Fibroblast of skin of left quadriceps (primary cell): ENCODE data around the gene B3GNT8.
"Not testable (repeated sequence)": the region's sequence is repeated elsewhere in the genome, so short reads cannot be mapped to it uniquely, and the experiment has no call there.

Source experiments
- DNase-seq, 2 experiments: peaks; one replicate each; pipeline ENCODE4 v3.0.0-alpha.2; 2013; ENCODE audit warnings: low read depth in 2 of 2

Gene B3GNT8

GRCh38 chr19:41436674-41436951 lies 9.4 kb upstream of the B3GNT8 start:
- no peak for DNase-seq

DNA sequence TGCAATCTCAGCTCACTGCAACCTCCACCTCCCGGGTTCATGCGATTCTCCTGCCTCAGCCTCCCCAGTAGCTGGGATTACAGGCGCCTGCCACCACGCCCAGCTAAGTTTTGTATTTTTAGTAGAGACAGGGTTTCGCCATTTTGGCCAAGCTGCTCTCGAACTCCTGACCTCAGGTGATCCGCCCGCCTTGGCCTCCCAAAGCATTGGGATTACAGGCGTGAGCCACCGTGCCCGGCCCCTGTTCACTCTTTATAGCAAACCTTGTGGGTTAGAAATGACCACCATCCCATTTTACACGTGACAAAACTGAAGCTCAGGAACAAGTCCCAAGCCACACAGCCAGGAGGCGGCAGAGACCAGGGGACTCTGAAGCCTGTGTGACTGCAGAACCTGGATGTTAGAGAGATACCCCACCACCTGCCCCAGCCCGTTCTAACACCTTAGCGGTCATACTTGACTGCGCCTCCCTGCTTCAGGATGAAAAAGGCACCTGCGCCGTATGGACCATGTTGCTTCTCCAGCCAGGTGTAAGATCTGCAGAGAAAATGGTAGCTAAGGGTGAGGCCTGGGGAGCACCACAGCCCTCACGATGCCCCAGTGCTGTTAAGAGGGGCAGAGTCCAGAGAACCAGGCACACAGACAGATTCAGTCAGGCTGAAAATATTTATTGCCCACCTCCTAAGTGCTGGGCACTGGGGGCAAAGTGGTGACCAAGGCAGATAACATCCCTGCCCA lies 8.9 kb upstream of the B3GNT8 start:
- DNase-seq: no peak

DNA sequence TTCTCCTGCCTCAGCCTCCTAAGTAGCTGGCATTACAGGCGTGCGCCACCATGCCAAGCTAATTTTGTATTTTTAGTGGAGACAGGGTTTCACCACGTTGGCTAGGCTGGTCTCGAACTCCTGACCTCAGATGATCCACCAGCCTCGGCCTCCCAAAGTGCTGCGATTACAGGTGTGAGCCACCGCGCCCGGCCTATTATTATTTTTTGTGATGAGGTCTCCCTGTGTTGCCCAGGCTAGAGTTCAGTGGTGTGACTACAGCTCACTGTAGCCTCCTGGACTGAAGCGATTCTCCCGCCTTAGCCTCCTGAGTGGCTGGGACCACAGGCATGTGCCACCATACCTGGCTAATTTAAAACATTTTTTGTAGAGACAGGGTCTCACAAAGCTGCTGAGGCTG lies 8.2 kb upstream of the B3GNT8 start:
- not testable (repeated sequence) for DNase-seq

DNA sequence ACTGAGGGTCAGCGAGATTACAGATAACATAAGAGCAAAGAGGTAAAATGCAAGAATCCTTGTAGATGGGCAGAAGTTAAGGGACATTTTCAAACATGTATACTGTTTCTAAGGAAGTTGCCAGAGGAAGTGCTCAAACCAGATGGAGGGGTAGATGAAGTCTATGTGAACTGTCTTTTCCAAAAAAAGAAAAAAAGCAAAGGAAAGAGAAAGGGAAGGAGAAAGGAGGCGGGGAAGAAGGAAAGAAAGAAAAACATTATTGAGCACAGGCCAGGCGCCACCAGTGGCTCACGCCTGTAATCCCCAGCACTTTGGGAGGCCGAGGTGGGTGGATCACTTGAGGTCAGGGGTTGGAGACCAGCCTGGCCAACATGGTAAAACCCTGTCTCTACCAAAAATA lies 7.3 kb upstream of the B3GNT8 start:
- no peak for DNase-seq

DNA sequence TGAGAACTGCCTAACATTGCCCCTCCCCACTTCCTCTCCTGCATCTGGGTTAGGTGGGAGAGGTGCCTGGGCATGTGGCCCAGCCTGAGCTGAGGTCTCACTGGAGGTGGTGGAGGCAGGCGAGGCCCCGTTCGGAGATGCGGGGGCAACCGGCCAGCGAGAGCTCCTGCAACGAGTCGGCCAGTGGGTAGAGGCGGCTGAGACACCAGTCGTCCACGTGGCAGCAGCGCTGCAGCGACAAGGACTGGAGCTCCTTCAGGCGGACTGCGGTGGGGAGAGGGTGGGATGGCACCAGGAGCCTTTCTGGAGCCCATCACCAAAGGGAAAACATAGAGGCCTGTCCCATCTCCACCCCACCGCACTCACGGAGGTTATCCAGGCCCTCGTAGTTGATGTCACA lies 6.0 kb upstream of the B3GNT8 start:
- DNase-seq: no peak

DNA sequence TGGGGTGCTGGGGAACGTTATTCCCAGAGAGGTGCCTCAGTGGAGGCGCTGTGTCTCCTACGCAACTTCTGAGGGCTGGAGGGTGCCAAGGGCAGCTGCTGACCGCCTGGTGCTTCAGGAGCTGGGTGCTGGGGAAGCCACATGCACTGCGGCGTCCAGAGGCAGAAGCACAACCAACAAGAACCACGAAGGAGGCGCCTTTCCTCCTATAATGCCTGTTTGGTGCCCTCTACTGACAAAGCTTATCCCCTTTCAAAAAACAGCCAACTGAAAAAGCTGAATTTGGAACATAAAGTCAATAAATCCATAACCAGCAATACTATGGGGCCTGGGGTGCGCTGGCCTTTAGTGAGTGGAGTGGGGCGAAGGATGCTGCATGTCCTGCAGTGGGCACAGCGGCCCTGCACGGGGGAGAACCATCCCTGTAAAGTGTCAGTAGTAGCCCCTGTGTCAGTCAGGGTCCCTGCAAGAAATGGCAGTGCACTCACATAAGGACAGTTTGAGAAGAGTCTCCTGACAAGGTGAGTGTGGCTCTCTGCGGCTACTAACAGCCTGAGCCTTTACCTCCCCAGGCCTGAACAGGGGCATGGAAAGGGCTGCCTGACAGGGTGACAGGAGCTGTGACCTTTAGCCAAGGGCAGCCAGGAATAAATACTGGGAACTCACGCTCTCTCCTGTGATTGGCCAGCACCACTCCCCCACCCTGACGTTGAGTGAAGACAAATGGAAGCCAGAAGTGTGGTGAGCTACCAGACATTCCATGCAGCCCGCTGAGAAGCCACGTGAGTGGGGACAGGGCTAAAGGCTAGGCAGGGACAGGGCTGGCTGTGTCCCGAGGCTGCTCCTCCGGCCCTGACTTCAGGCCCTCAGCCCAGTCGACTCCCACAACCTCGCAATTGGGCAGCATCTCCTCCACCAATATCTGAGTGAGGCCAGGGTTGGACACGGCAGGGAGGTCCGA lies 4.5 kb upstream of the B3GNT8 start:
- no peak for DNase-seq

DNA sequence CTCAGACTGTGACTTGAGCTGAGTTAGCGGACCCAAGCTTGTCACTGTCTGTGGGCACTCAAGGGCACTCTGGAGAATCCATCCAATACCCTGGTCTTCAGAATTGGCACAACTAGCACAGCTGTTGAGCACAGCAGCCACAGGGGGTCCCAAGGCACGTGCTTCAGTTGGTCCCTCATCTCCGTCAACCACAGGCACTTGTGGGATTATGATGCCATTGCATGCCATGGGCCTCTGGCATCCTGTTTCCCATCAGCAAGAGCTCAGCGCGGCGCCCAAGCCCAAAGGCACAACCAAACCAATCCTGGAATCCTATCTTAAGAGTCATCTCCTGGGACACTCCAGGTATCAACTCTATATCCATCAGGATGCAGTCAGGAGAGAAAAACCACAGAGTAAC lies 3.7 kb upstream of the B3GNT8 start:
- DNase-seq: no peak

GRCh38 chr19:41428481-41428859 lies 1.3 kb upstream of the B3GNT8 start:
- no peak for DNase-seq

- DNase-seq: no peak
These were observed 690 bp upstream of the B3GNT8 start for GRCh38 chr19:41427647-41428480.

- no peak for DNase-seq
These were observed 895 bp downstream of the B3GNT8 start for GRCh38 chr19:41426116-41426841.

- DNase-seq: no peak
These were observed 1.7 kb downstream of the B3GNT8 start for GRCh38 chr19:41425174-41426115.

GRCh38 chr19:41424335-41425173 lies 2.6 kb downstream of the B3GNT8 start:
- no peak for DNase-seq

- DNase-seq: no peak
These were observed 4.2 kb downstream of the B3GNT8 start for GRCh38 chr19:41422955-41423354.

DNA sequence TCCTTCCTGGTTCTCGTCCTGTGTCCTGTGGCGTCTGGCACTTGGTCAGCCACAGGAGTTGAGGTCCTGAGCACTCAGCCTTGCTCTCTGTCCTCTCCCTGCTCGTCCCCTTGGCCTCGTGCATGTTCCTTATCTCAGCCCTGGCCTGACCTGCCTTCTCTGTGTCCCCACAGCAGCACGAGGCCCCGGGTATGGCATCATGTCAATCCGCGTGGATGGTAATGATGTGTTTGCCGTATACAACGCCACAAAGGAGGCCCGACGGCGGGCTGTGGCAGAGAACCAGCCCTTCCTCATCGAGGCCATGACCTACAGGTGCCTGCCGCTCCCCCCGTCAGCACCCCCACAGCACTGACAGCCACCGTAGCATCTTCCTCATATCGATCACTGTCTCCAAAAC lies 4.7 kb downstream of the B3GNT8 start:
- no peak for DNase-seq

- no peak for DNase-seq
These were observed 5.2 kb downstream of the B3GNT8 start for GRCh38 chr19:41421973-41422372.

GRCh38 chr19:41421314-41421713 lies 5.9 kb downstream of the B3GNT8 start:
- no peak for DNase-seq

DNA sequence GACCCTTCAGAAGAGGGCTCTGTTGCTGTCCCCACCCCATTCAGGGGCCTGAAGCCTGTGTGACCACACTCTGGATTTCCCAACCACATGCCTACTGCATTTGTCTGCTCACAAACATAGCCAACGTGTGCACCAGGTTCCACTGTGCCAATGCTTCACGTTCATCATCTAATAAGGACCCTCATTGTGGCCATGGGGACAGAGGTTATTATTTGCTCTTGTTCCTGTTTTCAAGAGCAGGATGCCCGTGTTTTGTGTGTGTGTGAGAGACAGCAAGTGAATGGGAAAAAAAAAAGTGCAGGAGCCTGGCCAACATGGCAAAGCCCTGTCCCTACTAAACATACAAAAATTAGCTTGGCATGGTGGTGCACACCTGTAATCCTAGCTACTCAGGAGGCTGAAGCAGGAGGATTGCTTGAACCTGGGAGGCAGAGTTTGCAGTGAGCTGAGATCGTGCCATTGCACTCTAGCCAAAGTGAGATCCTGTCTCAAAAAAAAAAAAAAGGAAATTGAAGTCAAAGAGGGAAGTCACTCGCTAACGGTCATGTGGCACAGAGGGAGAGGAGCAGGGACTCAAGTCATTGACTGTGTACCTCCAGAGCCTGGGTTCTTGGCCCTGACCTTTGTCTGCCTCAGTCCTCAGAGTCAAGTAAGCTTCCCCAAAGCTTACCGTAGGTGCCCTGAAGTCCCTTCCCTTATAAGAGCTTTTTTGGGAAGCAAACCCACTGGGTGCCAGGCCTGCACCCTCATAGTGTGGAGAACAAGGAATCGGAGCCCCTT lies 6.9 kb downstream of the B3GNT8 start:
- DNase-seq: no peak

GRCh38 chr19:41416194-41416674 lies 10.9 kb downstream of the B3GNT8 start:
- DNase-seq: no peak

DNA sequence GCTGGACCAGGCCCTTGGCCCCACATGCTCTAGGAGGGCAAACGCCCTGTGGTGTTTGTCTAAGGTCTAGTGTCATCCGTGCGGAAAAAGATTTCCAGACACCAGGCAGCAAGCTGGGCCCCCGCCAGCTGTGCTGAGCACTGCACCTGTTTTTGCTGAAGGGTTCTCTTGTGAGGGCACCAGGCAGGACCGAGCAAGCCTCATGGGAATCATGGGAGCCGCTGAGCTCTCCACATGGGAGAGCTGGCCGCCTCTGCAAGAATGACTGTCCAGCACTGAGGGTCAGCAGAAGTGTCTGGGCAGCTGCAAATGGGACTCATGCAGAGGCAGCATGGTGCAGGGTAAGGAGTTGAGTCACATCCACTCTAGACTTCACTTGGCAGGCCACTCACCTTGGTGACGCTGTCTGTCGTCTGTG lies 12.0 kb downstream of the B3GNT8 start:
- no peak for DNase-seq
